Epithelial cell of esophagus (primary cell): ENCODE data around the gene BBX.

Experiments used
- DNase-seq: peaks from one replicate; pipeline ENCODE4 v3.0.0; 2010; ENCODE audit warnings: low read depth
- H3K4me3 ChIP-seq: 2 replicates; pipeline ENCODE4 v1.5.1; 2011; ENCODE audit warnings: mild to moderate bottlenecking, low read length, control low read depth
- TF ChIP-seq, protein P1 (sequence below): IDR thresholded peaks from 2 replicates; pipeline ENCODE4 v1.5.1; 2011; ENCODE audit warnings: low read depth, mild to moderate bottlenecking, low read length, control low read depth, inconsistent platforms; ENCODE audit not compliant: insufficient read depth; ENCODE audit errors: missing control alignments

BBX gene

DNA sequence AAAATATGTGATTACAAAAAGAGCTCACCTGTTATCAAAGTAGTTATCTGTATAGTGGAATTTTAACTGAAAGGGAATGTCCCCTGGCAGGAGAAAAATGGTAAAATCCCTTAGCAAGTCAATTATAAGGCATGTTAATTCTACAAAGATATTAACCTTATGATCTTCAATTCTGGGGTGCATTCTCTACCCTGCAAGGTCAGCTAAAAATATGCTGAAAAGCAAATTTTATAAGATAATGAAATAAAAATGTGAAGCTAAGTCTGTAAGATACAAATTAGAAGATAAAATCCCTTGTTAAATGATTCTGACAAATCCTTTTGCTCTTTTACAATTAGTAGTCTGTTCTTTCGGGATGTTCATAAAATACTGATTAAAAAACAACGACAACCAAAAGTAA, 109.8 kb downstream of the BBX start:
- H3K4me3 ChIP-seq: no peak overlapping the region
- no peak for DNase-seq
- TF ChIP-seq, protein P1, sequence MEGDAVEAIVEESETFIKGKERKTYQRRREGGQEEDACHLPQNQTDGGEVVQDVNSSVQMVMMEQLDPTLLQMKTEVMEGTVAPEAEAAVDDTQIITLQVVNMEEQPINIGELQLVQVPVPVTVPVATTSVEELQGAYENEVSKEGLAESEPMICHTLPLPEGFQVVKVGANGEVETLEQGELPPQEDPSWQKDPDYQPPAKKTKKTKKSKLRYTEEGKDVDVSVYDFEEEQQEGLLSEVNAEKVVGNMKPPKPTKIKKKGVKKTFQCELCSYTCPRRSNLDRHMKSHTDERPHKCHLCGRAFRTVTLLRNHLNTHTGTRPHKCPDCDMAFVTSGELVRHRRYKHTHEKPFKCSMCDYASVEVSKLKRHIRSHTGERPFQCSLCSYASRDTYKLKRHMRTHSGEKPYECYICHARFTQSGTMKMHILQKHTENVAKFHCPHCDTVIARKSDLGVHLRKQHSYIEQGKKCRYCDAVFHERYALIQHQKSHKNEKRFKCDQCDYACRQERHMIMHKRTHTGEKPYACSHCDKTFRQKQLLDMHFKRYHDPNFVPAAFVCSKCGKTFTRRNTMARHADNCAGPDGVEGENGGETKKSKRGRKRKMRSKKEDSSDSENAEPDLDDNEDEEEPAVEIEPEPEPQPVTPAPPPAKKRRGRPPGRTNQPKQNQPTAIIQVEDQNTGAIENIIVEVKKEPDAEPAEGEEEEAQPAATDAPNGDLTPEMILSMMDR: no peak

DNA sequence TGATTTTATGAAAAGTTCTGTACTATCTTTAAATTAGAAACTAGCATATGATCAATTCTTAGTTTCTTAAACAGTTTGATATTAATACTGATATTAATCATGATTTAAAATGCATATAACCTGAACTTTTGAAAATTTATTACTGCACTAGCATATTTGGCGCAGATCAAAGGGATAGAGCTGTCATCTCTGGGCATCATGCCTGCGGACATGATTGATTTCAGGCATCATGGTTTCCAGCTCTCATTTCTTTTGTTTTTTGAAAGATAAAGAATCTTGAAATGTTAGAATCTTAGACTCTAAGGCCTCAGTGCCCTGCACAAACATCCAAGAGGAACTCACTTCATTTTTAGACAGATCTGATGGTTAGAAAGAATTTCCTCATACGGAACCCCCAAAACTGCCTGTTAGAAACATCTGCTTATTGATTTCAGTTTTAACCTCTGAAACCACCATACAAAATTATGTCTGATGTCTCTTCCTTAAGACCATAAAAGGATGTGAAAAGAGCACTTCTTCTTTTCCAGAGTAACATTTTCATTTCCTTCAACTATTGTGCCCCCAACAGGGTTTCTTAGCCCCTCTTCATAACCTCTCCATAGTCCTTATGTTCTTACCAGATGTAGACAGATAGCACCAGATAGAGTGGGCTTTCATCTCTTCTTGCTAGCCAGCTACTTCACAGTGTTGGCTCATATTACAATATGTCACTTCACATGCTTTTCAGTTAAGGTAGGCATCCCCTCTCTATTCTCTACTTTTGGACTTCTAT, 110.8 kb downstream of the BBX start:
- no peak overlapping the region for H3K4me3 ChIP-seq

DNA sequence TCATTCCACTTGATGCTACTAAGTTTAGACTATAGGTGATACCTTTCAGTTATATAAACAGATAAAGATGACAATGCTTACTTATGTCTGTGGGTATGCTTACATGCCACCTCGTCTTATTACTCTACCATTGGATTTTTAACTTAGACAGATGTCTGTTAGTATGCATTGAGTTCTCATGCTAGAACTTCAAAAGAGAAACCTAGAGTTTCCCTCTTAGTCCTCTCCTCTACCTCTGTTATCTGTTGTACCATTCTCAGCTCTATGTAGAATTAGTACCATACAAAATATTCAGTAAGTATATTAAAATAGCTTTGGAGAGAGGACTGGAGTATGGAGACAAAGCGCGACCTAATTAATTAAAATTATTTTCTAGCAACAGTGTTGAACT, 111.3 kb downstream of the BBX start:
- no peak for DNase-seq
- TF ChIP-seq, protein P1: no peak

More for the DNA sequence above, 110.8 kb downstream of the BBX start:
- DNase-seq: no peak
- TF ChIP-seq, protein P1: no peak

DNA sequence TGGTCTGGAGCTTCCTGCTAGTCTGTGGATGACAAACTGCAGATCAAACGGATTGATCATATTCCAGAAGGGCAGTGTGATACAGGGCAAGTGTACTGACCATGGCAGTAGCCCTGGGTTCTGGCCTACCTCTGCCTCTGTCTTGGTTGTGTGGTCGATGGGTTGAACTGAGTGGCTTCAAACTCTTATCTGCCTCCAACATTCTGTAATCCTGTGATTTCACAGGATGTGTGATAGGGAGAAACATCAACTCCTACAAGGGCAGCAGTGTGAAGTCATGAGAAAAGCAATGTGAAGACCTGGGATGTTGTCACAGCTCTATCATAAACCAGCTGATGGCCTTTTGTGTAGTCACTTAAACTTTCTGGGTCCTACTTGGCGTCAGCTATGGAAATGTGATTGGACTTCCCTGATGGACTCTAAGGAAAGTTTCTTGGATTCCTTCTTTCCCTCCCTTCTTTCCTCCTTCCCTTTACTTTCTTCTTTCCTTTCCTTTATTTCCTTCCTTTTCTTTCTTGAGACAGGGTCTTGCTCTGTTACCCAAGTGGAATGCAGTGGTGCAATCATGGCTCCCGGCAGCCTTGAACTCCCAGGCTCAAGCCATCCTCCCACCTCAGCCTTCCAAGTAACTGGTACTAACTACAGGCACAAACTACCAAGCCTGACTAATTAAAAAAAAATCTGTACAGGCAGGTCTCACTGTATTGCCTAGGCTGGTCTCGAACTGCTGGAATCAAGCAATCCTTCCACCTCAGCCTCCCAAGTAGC, 114.8 kb downstream of the BBX start:
- no peak overlapping the region for H3K4me3 ChIP-seq
- TF ChIP-seq, protein P1: no peak
- no peak for DNase-seq

More for the DNA sequence above, 111.3 kb downstream of the BBX start:
- no peak overlapping the region for H3K4me3 ChIP-seq

DNA sequence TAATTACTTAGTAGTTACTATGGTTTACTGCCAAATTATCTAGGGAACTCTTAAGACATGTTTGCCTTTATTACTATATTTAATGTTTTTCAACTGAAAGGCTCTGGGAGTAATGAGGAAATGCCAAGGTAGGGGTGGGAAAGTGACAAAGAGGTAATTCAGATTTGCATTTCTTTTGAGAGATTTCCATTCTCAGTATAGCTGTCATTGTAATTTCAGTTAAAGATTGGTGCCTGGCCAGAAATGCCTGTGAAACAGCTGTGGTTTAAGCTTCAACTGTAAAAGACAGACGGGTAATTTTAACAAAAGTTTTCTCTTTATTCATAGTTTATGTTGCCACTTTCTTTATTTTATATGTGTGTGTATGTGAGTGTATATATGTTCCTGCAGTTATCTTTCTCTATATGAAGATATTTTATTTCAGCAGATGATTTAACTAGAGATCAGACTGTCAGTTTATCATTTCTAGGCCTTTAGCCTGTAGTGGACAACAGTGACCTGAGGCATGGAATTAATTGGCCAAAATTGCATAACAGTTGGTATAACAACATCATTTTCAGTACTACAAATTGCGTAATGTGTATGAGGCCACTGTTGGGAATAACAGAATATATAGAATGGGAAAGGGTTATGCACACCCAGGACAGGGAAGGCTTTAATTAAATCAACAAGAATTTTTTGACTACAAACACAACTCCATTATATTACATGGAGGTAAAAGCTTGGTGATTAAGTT, 119.0 kb downstream of the BBX start:
- no peak for DNase-seq
- H3K4me3 ChIP-seq: no peak overlapping the region
- TF ChIP-seq, protein P1: no peak

DNA sequence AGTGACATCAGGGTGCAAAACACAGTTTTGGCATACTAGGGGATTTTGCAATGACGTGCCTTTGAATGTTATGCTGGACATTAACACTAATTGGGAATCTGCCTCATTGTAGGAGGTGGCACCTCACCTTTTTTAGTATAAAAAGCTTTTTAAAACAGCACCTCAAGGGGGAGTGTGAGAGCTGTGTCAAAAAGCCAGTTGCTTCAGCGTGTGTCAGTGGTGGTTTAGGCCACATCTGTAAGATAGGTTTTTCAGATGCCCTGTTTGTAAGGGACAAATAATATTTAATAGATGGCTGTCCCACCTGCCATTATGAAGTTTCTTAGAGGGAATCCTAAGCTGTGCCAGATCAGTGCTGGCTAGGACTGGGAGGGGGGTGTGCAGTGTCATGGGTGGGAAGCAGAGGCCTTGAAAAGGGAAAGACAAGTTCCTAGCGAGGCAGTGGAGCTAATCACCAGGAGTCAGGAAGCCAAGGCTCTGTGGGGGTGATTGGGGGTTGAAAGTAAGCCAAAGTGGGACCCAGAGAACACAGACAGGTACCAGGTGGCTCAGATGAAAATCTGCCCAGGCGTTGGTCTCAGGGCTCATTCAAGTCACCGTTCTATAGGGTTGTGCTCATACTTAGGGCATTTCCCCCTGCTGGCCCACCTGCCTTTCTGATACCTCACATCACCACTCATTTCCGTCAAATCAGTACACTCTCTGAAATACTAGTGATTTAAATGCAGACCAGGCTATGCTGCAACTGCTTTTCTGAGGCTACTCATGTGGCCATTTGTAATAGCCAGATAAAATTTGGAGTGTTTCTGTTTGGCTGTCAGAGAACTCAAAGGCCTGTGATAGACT, 120.5 kb downstream of the BBX start:
- DNase-seq: peak; percentile 43
- TF ChIP-seq, protein P1: peak; percentile 46
- no peak overlapping the region for H3K4me3 ChIP-seq
